ENCODE data around the gene VWA1. TPM values are rescaled to one million over a fixed set of nuclear protein-coding genes. Genes with fewer than 3 reads are reported as not detected.
"Not testable (repeated sequence)": the region's sequence is repeated elsewhere in the genome, so short reads cannot be mapped to it uniquely, and the experiment has no call there.

VWA1 gene
- total RNA-seq, 4 donors from 2014 or later = 59.8 to 137 (median 96.4) TPM

- no peaks in the 10 kb centered on the region for H3K27me3 ChIP-seq
- no peak overlapping the region for H3K4me3 ChIP-seq
- H3K9me3 ChIP-seq = no peaks in the 10 kb centered on the region
- 85 to 90% methylated on average over 11 to 12 of the region's 26 CpGs for WGBS, 2 donors (ENCODE audit: low coverage in 1 of 2)
- no peak for ATAC-seq
- TF ChIP-seq POLR2A (IDR thresholded peaks at IDR 0.05) (no peak), POLR2AphosphoS5 (IDR thresholded peaks at IDR 0.05) (no peak), CTCF (IDR thresholded peaks at IDR 0.05) (no peak), EP300 (IDR thresholded peaks at IDR 0.05) (no peak)
- no peak overlapping the region for H3K27ac ChIP-seq
- no peaks in the 10 kb centered on the region for H3K4me1 ChIP-seq
- no peaks in the 10 kb centered on the region for H3K36me3 ChIP-seq
Measured at GRCh38 chr1:1451696-1452364, 16.3 kb downstream of the VWA1 start.

GRCh38 chr1:1452365-1452739 lies 16.9 kb downstream of the VWA1 start:
- H3K27ac ChIP-seq, H3K27me3 ChIP-seq, H3K9me3 ChIP-seq, ATAC-seq, H3K4me1 ChIP-seq, H3K4me3 ChIP-seq, H3K36me3 ChIP-seq: not testable (repeated sequence)
- 80% methylated on average over 1 of the region's 8 CpGs; no CpG with 5 or more reads in 1 of the 2 donors for WGBS, 2 donors (ENCODE audit: low coverage in 1 of 2)

GRCh38 chr1:1452882-1453281 lies 17.4 kb downstream of the VWA1 start:
- H3K36me3 ChIP-seq = no peaks in the 10 kb centered on the region
- TF ChIP-seq POLR2AphosphoS5 (IDR thresholded peaks at IDR 0.05) = no peak
- no peak for TF ChIP-seq EP300 (IDR thresholded peaks at IDR 0.05)
- no peaks in the 10 kb centered on the region for H3K4me1 ChIP-seq
- no peaks in the 10 kb centered on the region for H3K27me3 ChIP-seq
- H3K9me3 ChIP-seq = no peaks in the 10 kb centered on the region
- no peak overlapping the region for H3K27ac ChIP-seq
- WGBS, 2 donors (ENCODE audit: low coverage in 1 of 2) = 87% methylated on average over 8 of the region's 16 CpGs; no CpG with 5 or more reads in 1 of the 2 donors
- H3K4me3 ChIP-seq = no peak overlapping the region
- ATAC-seq = no peak

- 67% methylated on average over 3 of the region's 41 CpGs; no CpG with 5 or more reads in 1 of the 2 donors for WGBS, 2 donors (ENCODE audit: low coverage in 1 of 2)
- H3K9me3 ChIP-seq, H3K27ac ChIP-seq, ATAC-seq, H3K4me1 ChIP-seq, H3K36me3 ChIP-seq, H3K27me3 ChIP-seq, H3K4me3 ChIP-seq: not testable (repeated sequence)
Measured at GRCh38 chr1:1454286-1455056, 19.0 kb downstream of the VWA1 start.

DNA sequence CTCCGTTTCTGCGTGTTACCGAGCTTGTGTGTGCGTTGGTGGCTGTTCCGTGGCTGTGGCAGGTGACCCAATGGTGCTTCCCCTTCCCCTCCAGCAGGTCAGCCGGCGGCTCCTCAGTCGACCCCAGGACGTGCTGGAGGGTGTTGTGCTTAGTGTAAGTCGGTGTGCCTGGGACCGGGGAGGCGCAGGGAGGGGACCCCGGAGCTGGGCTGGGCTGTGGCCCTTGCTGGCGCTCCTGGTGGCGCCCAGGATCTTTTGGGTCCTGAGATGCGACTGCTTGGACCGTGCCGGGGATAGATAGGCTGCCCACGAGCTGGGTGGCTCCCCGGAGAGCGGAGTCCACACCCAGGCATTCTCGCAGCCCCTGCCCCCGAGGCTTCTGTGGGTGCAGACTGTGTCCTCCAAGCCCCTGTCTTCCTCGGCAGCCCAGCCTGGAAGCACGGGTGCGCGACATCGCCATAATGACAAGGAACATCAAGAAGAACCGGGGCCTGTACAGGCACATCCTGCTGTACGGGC lies 19.9 kb downstream of the VWA1 start:
- Histone ChIP-seq H3K4me1 (no peaks in the 10 kb centered on the region), H3K9me3 (no peaks in the 10 kb centered on the region), H3K27ac (no peak overlapping the region), H3K27me3 (no peaks in the 10 kb centered on the region), H3K36me3 (no peaks in the 10 kb centered on the region), H3K4me3 (no peak overlapping the region)
- no peak for TF ChIP-seq POLR2A (IDR thresholded peaks at IDR 0.05)
- no peak for TF ChIP-seq EP300 (IDR thresholded peaks at IDR 0.05)
- no peak for TF ChIP-seq CTCF (IDR thresholded peaks at IDR 0.05)
- no peak for TF ChIP-seq POLR2AphosphoS5 (IDR thresholded peaks at IDR 0.05)
- WGBS, 2 donors (ENCODE audit: low coverage in 1 of 2) = 95% methylated on average over 5 of the region's 30 CpGs; no CpG with 5 or more reads in 1 of the 2 donors
- ATAC-seq = no peak

DNA sequence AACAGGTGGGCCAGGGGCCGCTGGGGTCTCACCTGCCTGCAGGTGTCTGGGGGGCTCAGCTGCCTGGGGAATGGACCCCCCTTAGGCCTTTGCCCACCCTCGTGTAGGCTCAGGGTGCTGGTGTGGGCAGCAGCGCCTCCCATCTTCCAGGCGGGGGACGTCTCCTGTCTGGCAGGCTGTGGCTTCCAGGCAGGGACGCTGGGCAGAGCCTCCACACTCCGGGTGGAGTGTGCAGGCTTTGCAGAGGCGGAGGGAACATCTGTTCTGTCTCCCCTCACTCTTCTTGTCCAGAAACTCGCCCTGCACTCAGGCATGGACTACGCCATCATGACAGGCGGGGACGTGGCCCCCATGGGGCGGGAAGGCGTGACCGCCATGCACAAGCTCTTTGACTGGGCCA lies 20.4 kb downstream of the VWA1 start:
- not testable (repeated sequence) for H3K27ac ChIP-seq, H3K4me3 ChIP-seq, ATAC-seq, H3K9me3 ChIP-seq, H3K4me1 ChIP-seq, H3K27me3 ChIP-seq, H3K36me3 ChIP-seq
- no CpG with 5 or more reads among the region's 15 CpGs for WGBS, 2 donors (ENCODE audit: low coverage in 1 of 2)

GRCh38 chr1:1456683-1457255 lies 21.3 kb downstream of the VWA1 start:
- not testable (repeated sequence) for H3K4me1 ChIP-seq, H3K4me3 ChIP-seq, H3K27ac ChIP-seq, ATAC-seq, H3K36me3 ChIP-seq, H3K9me3 ChIP-seq, H3K27me3 ChIP-seq
- WGBS, 2 donors (ENCODE audit: low coverage in 1 of 2) = no CpG with 5 or more reads among the region's 22 CpGs

DNA sequence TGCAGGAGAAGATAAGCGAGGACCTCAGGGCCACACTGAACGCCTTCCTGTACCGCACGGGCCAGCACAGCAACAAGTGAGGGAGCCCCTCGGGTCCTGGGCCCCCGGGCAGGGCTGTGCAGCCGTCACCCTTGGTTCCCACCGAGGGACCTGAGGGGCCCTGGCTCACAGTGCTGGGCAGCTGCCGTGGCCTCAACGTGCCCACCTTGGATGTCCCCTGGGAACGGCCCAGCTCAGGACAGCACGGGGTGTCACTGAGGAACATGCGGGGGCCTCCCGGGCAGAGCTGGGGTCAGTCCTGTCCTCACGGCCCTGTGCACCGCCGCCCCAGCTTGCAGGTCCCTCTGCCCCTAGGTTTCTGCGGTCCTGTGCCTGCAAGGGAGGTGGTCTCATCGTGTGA lies 23.7 kb downstream of the VWA1 start:
- ATAC-seq, H3K36me3 ChIP-seq, H3K4me3 ChIP-seq, H3K27me3 ChIP-seq, H3K4me1 ChIP-seq, H3K9me3 ChIP-seq, H3K27ac ChIP-seq: not testable (repeated sequence)
- no CpG with 5 or more reads among the region's 19 CpGs for WGBS, 2 donors (ENCODE audit: low coverage in 1 of 2)

DNA sequence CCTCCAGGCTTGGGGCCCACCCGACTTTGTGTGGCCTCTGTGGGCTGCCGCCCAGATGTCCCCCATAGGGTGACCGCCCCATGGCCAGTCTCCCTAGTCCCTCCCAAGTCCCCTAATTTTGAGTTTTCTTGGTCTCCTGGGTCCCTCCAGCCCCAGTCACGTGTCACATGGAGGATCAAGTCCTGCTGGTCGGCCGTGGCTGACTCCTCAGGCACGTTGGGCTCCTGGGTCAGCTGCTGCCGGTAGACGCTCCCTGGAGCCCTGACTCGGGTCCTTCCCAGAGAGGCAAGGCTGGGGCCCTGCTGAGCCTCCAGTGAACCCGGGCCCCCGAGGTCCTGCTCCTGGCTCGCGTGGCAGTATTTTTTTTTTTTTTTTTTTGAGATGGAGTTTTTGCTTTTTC lies 24.2 kb downstream of the VWA1 start:
- ATAC-seq, H3K9me3 ChIP-seq, H3K36me3 ChIP-seq, H3K4me1 ChIP-seq, H3K4me3 ChIP-seq, H3K27me3 ChIP-seq, H3K27ac ChIP-seq: not testable (repeated sequence)
- 91% methylated on average over 8 of the region's 14 CpGs; no CpG with 5 or more reads in 1 of the 2 donors for WGBS, 2 donors (ENCODE audit: low coverage in 1 of 2)
